K562 (cell line): Measurements from ENCODE around the gene FAM89B. TPM values are rescaled to one million over a fixed set of nuclear protein-coding genes. Genes with fewer than 3 reads are reported as not detected.

Experiments
- BHLHE40 ChIP-seq: IDR thresholded peaks from 2 replicates; pipeline ENCODE4 v1.6.1; 2011; ENCODE audit warnings: low read length, improper control_type of control experiment
- CHCHD3 ChIP-seq: fragments of 250-450 bp; sonication (Bioruptor Pico); IDR thresholded peaks from 2 replicates; pipeline ENCODE4 v2.1.2; 2022; ENCODE audit warnings: mild to moderate bottlenecking
- CREBBP ChIP-seq: IDR thresholded peaks from one replicate; pipeline ENCODE4 v1.6.1; 2012; ENCODE audit warnings: low read depth, mild to moderate bottlenecking, control low read depth, inconsistent platforms, low read length
- E2F4 ChIP-seq: sonication (generic); formaldehyde crosslinking; IDR thresholded peaks from 2 replicates; pipeline ENCODE4 v1.8.0; 2022; ENCODE audit warnings: mild to moderate bottlenecking, low read depth, missing genetic modification reagents
- ESRRA ChIP-seq: fragments of 450-650 bp; IDR thresholded peaks from 2 replicates; pipeline ENCODE4 v1.6.1; 2014; ENCODE audit warnings: low read depth, mild to moderate bottlenecking, moderate library complexity, borderline replicate concordance
- FOXJ3 ChIP-seq: sonication (generic); formaldehyde crosslinking; IDR thresholded peaks from 2 replicates; pipeline ENCODE4 v1.4.0; 2020; ENCODE audit warnings: mild to moderate bottlenecking, missing genetic modification reagents
- GATAD2A ChIP-seq: fragments of 450-650 bp; IDR thresholded peaks from 2 replicates; pipeline ENCODE4 v1.6.1; 2017
- KAT2B ChIP-seq: IDR thresholded peaks from one replicate; pipeline ENCODE4 v1.6.1; 2012; ENCODE audit warnings: low read depth, mild to moderate bottlenecking, control low read depth, inconsistent platforms, low read length, moderate library complexity
- MEF2D ChIP-seq: conservative IDR thresholded peaks from 2 replicates; pipeline ENCODE4 v1.6.1; 2016; ENCODE audit warnings: low read depth, missing genetic modification characterization, missing compliant biosample characterization
- NCOA6 ChIP-seq: fragments of 450-650 bp; IDR thresholded peaks from 2 replicates; pipeline ENCODE4 v1.6.1; 2017; ENCODE audit warnings: mild to moderate bottlenecking
- RFX7 ChIP-seq: fragments of 250-450 bp; sonication (Bioruptor Pico); IDR thresholded peaks from 2 replicates; pipeline ENCODE4 v1.5.1; 2021; ENCODE audit warnings: mild to moderate bottlenecking
- SLC30A9 ChIP-seq: fragments of 250-450 bp; sonication (Bioruptor Pico); IDR thresholded peaks from 2 replicates; pipeline ENCODE4 v1.8.0; 2022; ENCODE audit warnings: mild to moderate bottlenecking, moderate library complexity
- XRCC4 ChIP-seq: IDR thresholded peaks from one replicate; pipeline ENCODE4 v1.6.1; 2011; ENCODE audit not compliant: insufficient read depth, insufficient read length; ENCODE audit errors: extremely low read depth
- ZNF140 ChIP-seq: fragments of 250-450 bp; sonication (Bioruptor Pico); IDR thresholded peaks from 2 replicates; pipeline ENCODE4 v1.8.0; 2021; ENCODE audit warnings: moderate library complexity, mild to moderate bottlenecking, inconsistent platforms
- ZNF551 ChIP-seq: fragments of 250-450 bp; sonication (Bioruptor Pico); IDR thresholded peaks from 2 replicates; pipeline ENCODE4 v1.5.0; 2021; ENCODE audit warnings: mild to moderate bottlenecking, moderate library complexity
- polyA plus RNA-seq, 8 experiments: library from polyadenylated mRNA; depleted of rRNA in 4 of 8; stranded (reverse) in 5 of 8; unstranded in 3 of 8; fragments of >200 nt; fragmentation: Nextera tagmentation in 2 of 8; fragmentation: Illumina TruSeq in 1 of 8; extraction: Ambion mirVana in 2 of 8; extraction: Trizol in 1 of 8; gene quantifications; 2 replicates each; pipeline versions ENCODE4 v1.2.1 to v1.2.3, GENCODE V29; 2011 to 2014; ENCODE audit warnings: inconsistent platforms in 1 of 8, missing spikeins in 1 of 8
- total RNA-seq, 7 experiments: library from RNA; depleted of rRNA in 6 of 7; stranded (reverse); fragments of >200 nt in 6 of 7; fragmentation: Illumina TruSeq in 2 of 7; extraction: Trizol in 2 of 7; gene quantifications; 2 replicates each; pipeline versions ENCODE4 v1.2.1 to v1.2.3, GENCODE V29; 2011 to 2021; ENCODE audit warnings: low replicate concordance in 1 of 7
- TF ChIP-seq, protein P1 (sequence below): sonication (generic); formaldehyde crosslinking; IDR thresholded peaks from 2 replicates; pipeline ENCODE4 v1.8.1; 2023; ENCODE audit warnings: mild to moderate bottlenecking, missing genetic modification reagents
- TF ChIP-seq, protein P2 (sequence below): fragments of 450-650 bp; IDR thresholded peaks from 2 replicates; pipeline ENCODE4 v1.7.1; 2018; ENCODE audit warnings: mild to moderate bottlenecking, low read depth; ENCODE audit not compliant: partially characterized antibody

Gene FAM89B
- total and polyA plus RNA-seq, 9 of the 15 experiments (the other 6 are each of a cell fraction or from before 2014, with no cell fraction given): 0.32 to 27.6 (median 11.9) TPM

DNA sequence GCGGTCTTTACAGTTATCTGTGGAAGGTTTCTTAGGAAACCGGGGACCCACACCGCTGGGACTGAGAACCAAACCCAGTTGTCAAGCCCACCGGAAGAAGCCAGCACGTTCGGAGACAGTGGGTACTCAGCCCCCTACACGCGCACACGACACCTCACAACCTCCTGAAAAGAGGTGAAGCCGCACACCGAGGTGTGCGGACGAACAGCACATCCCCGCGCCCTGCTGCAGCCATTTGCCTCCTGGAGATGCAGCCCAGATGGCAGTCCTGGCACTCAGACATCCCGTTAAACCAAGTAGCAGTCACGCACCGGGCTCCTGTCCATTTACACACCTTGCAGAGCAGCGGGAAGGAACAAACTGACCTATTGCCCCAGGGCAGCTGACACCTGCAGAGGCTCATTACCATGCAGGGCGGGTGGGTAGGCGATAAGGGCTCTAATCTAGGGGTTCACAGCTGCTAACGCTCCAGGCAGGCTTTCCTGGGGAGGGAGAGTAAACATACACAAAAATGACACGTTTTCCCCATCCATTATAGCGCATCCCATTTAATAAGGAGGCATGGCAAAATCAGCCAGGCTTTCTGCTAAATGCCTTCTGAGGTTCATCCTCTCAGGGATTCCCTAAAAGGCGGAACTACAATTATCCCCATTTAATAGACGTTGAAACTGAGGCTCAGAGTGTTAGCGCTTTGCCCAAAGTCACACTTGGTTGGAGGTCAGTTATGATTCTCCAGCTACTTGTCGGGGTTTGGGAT, 2.7 kb downstream of the FAM89B start (continued):
- TF ChIP-seq CREBBP (no peak), CHCHD3 (CRISPR knock-in tag) (peak; percentile 44; the same call in 1 of the 2 replicates), KAT2B (no peak), NCOA6 (no peak), XRCC4 (no peak), RFX7 (CRISPR knock-in tag) (no peak), ESRRA (peak; percentile 96), BHLHE40 (peak; percentile 83), SLC30A9 (CRISPR knock-in tag) (no peak), ZNF140 (CRISPR knock-in tag) (no peak), MEF2D (tag) (0 out of 2 replicates have a peak, but pooled peaks have one; percentile 21), ZNF551 (CRISPR knock-in tag) (no peak), FOXJ3 (no peak), GATAD2A (no peak), E2F4 (CRISPR knock-in tag) (no peak)
- TF ChIP-seq, protein P1, sequence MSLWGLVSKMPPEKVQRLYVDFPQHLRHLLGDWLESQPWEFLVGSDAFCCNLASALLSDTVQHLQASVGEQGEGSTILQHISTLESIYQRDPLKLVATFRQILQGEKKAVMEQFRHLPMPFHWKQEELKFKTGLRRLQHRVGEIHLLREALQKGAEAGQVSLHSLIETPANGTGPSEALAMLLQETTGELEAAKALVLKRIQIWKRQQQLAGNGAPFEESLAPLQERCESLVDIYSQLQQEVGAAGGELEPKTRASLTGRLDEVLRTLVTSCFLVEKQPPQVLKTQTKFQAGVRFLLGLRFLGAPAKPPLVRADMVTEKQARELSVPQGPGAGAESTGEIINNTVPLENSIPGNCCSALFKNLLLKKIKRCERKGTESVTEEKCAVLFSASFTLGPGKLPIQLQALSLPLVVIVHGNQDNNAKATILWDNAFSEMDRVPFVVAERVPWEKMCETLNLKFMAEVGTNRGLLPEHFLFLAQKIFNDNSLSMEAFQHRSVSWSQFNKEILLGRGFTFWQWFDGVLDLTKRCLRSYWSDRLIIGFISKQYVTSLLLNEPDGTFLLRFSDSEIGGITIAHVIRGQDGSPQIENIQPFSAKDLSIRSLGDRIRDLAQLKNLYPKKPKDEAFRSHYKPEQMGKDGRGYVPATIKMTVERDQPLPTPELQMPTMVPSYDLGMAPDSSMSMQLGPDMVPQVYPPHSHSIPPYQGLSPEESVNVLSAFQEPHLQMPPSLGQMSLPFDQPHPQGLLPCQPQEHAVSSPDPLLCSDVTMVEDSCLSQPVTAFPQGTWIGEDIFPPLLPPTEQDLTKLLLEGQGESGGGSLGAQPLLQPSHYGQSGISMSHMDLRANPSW (CRISPR knock-in tag): peak; percentile 45; the same call in 1 of the 2 replicates
- TF ChIP-seq, protein P2, sequence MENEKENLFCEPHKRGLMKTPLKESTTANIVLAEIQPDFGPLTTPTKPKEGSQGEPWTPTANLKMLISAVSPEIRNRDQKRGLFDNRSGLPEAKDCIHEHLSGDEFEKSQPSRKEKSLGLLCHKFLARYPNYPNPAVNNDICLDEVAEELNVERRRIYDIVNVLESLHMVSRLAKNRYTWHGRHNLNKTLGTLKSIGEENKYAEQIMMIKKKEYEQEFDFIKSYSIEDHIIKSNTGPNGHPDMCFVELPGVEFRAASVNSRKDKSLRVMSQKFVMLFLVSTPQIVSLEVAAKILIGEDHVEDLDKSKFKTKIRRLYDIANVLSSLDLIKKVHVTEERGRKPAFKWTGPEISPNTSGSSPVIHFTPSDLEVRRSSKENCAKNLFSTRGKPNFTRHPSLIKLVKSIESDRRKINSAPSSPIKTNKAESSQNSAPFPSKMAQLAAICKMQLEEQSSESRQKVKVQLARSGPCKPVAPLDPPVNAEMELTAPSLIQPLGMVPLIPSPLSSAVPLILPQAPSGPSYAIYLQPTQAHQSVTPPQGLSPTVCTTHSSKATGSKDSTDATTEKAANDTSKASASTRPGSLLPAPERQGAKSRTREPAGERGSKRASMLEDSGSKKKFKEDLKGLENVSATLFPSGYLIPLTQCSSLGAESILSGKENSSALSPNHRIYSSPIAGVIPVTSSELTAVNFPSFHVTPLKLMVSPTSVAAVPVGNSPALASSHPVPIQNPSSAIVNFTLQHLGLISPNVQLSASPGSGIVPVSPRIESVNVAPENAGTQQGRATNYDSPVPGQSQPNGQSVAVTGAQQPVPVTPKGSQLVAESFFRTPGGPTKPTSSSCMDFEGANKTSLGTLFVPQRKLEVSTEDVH: peak; percentile 14
